ENCODE measurements around the gene ADCY3. TPM values are rescaled to one million over a fixed set of nuclear protein-coding genes. Genes with fewer than 3 reads are reported as not detected.
A peak's percentile ranks its signal among the peaks of the same experiment; 100 is the strongest.
"Not testable (repeated sequence)": the region's sequence is repeated elsewhere in the genome, so short reads cannot be mapped to it uniquely, and the experiment has no call there.

ADCY3 gene
- total and polyA plus RNA-seq, 2 experiments from 2014 or later, result 9.1 to 47.4 TPM

DNA sequence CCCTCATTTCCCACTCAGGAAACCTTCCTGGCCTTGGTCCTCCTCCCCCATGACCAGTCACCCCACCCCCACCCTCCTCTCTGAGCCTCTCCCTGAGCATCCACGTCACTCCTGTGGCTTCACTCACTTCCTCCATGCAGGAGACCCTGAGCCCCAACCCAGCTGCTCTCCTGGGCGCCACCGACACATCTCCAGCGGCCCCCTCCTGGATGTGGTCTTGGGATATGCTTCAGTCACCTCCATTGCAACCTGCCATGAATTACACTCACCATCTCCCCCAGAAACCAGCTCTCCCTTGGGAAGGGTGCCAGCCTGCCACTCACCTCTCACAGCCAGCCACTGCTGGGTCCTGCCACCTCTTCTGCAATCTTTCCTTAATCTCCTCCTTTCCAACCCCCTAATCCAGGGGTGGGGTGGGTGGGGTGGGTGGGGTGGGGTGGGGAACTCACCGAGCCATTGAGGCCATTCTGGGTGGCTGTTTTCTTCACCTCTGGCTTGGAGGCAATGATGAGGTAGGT lies 82.0 kb downstream of the ADCY3 start:
- no peaks in the 10 kb centered on the region for H3K79me2 ChIP-seq (ENCODE audit: insufficient read depth)
- 0 out of 2 replicates have a peak, but pooled peaks cover 7% of the 10 kb centered on the region for H3K4me1 ChIP-seq (ENCODE audit: insufficient read depth)
- H3K36me3 ChIP-seq (ENCODE audit: low read depth), result no peaks in the 10 kb centered on the region; the same call in 1 of the 2 replicates
- H4K20me1 ChIP-seq (ENCODE audit: insufficient read depth), result no peaks in the 10 kb centered on the region
- H3F3A ChIP-seq (ENCODE audit: insufficient read depth), result no peaks in the 10 kb centered on the region
- TF ChIP-seq EZH2 (IDR thresholded peaks at IDR 0.05; ENCODE audit: insufficient read depth, poor library complexity, severe bottlenecking) (no peak), EZH2phosphoT487 (IDR thresholded peaks at IDR 0.05; ENCODE audit: insufficient read depth, low read depth) (no peak)
- no peak for DNase-seq
- no peak overlapping the region for H3K9ac ChIP-seq
- H3K9me2 ChIP-seq (ENCODE audit: insufficient read depth), result no peaks in the 10 kb centered on the region
- H3K27ac ChIP-seq, result no peak overlapping the region
- H3K27me3 ChIP-seq (replicated peaks; ENCODE audit: insufficient read depth), result no peaks in the 10 kb centered on the region
- no peak overlapping the region for H2AFZ ChIP-seq
- no peak overlapping the region for H3K4me3 ChIP-seq
- H3K9me3 ChIP-seq (ENCODE audit: low read depth), result no peaks in the 10 kb centered on the region
- WGBS, 2 experiments (ENCODE audit: low coverage in 1 of 2, low lambda C conversion rate in 2 of 2, missing lambda C conversion rate in 2 of 2), result 96% methylated on average over 4 to 5 of the region's 5 CpGs
- in situ Hi-C loops (cut with MboI), result loop anchor here (25.0 kb wide), 1 partner anchor 299 kb away; no protein-coding TSS in a partner anchor
- no peak overlapping the region for H3K4me2 ChIP-seq (ENCODE audit: unreplicated experiment)

DNA sequence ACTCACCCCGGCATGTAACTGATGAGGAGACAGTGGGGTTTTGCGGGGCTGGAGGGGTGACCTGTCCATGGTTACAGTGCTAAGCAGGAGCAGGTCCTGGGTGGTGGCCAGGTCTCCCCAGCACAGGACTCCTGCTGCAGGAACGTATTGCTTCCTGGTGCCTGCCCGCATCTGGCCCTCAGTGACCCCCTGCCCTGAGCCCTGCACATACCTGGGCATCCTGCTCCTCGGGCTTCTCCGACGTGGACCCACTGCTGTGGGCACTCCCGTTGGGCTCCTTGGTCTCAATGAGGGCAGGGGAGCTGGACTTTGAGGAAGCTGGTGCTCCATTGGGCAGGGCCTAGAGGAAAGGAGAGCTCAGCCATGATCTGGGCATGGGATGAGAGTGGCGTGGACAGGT lies 83.3 kb downstream of the ADCY3 start:
- 0 out of 2 replicates have a peak, but pooled peaks cover 7% of the 10 kb centered on the region for H3K4me1 ChIP-seq (ENCODE audit: insufficient read depth)
- no peaks in the 10 kb centered on the region for H3K27me3 ChIP-seq (replicated peaks; ENCODE audit: insufficient read depth)
- H3K4me2 ChIP-seq (ENCODE audit: unreplicated experiment), result no peak overlapping the region
- no peak for DNase-seq
- H3F3A ChIP-seq (ENCODE audit: insufficient read depth), result no peaks in the 10 kb centered on the region
- in situ Hi-C loops (cut with MboI), result loop anchor here (25.0 kb wide), 1 partner anchor 301 kb away; no protein-coding TSS in a partner anchor
- no peaks in the 10 kb centered on the region for H3K9me3 ChIP-seq (ENCODE audit: low read depth)
- no peak overlapping the region for H3K4me3 ChIP-seq
- no peak overlapping the region for H3K27ac ChIP-seq
- no peaks in the 10 kb centered on the region for H3K79me2 ChIP-seq (ENCODE audit: insufficient read depth)
- no peak overlapping the region for H3K9ac ChIP-seq
- H3K9me2 ChIP-seq (ENCODE audit: insufficient read depth), result no peaks in the 10 kb centered on the region
- 87 to 89% methylated on average over 9 of the region's 9 CpGs for WGBS, 2 experiments (ENCODE audit: low coverage in 1 of 2, low lambda C conversion rate in 2 of 2, missing lambda C conversion rate in 2 of 2)
- no peaks in the 10 kb centered on the region; the same call in 1 of the 2 replicates for H3K36me3 ChIP-seq (ENCODE audit: low read depth)
- H4K20me1 ChIP-seq (ENCODE audit: insufficient read depth), result no peaks in the 10 kb centered on the region
- H2AFZ ChIP-seq, result no peak overlapping the region
- no peak for TF ChIP-seq EZH2phosphoT487 (IDR thresholded peaks at IDR 0.05; ENCODE audit: insufficient read depth, low read depth)
- no peak for TF ChIP-seq EZH2 (IDR thresholded peaks at IDR 0.05; ENCODE audit: insufficient read depth, poor library complexity, severe bottlenecking)

DNA sequence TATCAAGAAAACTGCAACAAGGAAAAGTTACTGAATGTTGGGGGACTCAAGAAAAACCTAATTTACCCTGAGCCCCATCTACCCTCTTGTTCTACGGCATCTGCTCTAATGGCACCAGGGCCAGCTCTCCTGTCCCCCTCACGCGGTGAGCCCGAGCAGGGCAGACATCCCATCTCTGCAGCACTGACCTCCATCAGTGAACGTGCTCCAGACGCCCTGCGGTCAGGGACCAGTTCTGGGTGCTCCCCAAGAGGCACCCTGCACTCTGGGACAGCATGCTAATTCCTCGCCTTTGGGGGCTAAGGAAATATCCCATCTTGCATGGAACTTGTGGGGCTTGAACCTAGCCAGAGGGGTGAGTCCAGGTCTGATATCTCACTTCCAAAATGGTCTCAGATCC lies 83.8 kb downstream of the ADCY3 start:
- Histone ChIP-seq H3F3A (ENCODE audit: insufficient read depth) (no peaks in the 10 kb centered on the region), H3K27me3 (replicated peaks; ENCODE audit: insufficient read depth) (no peaks in the 10 kb centered on the region), H3K9me2 (ENCODE audit: insufficient read depth) (no peaks in the 10 kb centered on the region), H3K36me3 (ENCODE audit: low read depth) (no peaks in the 10 kb centered on the region; the same call in 1 of the 2 replicates), H3K4me1 (ENCODE audit: insufficient read depth) (0 out of 2 replicates have a peak, but pooled peaks cover 7% of the 10 kb centered on the region), H3K9ac (no peak overlapping the region), H3K9me3 (ENCODE audit: low read depth) (no peaks in the 10 kb centered on the region), H3K4me3 (no peak overlapping the region), H3K4me2 (ENCODE audit: unreplicated experiment) (no peak overlapping the region), H4K20me1 (ENCODE audit: insufficient read depth) (no peaks in the 10 kb centered on the region), H2AFZ (no peak overlapping the region), H3K27ac (no peak overlapping the region), H3K79me2 (ENCODE audit: insufficient read depth) (no peaks in the 10 kb centered on the region)
- no peak for DNase-seq
- in situ Hi-C loops (cut with MboI), result loop anchor here (25.0 kb wide), 1 partner anchor 301 kb away; no protein-coding TSS in a partner anchor
- WGBS, 2 experiments (ENCODE audit: low coverage in 1 of 2, low lambda C conversion rate in 2 of 2, missing lambda C conversion rate in 2 of 2), result 97 to 100% methylated on average over 8 of the region's 8 CpGs
- no peak for TF ChIP-seq EZH2 (IDR thresholded peaks at IDR 0.05; ENCODE audit: insufficient read depth, poor library complexity, severe bottlenecking)
- TF ChIP-seq EZH2phosphoT487 (IDR thresholded peaks at IDR 0.05; ENCODE audit: insufficient read depth, low read depth), result no peak

DNA sequence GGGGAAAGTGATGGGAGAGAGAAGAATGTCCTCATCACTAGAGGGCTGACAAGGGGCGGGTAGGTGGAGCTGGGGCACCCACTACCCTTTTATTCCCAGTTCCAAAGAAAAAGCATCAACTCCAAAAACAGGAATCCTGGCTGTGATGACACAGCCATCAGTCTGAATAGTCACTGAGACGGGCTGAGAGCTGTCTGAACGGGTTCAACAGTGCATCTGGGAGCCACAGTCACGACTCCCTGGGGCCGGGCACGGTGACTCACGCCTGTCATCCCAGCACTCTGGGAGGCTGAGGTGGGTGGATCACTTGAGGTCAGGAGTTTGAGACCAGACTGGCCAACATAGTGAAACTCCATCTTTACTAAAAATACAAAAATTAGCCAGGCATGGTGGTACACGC lies 84.6 kb downstream of the ADCY3 start:
- not testable (repeated sequence) for H3K9me3 ChIP-seq (ENCODE audit: low read depth); H3F3A ChIP-seq (ENCODE audit: insufficient read depth); H3K4me1 ChIP-seq (ENCODE audit: insufficient read depth); H2AFZ ChIP-seq; H3K9me2 ChIP-seq (ENCODE audit: insufficient read depth); H3K27ac ChIP-seq; H3K27me3 ChIP-seq (replicated peaks; ENCODE audit: insufficient read depth); H3K4me3 ChIP-seq; H3K9ac ChIP-seq; H3K79me2 ChIP-seq (ENCODE audit: insufficient read depth); H4K20me1 ChIP-seq (ENCODE audit: insufficient read depth); H3K36me3 ChIP-seq (ENCODE audit: low read depth); H3K4me2 ChIP-seq (ENCODE audit: unreplicated experiment)
- in situ Hi-C loops (cut with MboI), result loop anchor here (25.0 kb wide), 1 partner anchor 302 kb away; no protein-coding TSS in a partner anchor
- whole genome bisulfite sequencing, 2 experiments (ENCODE audit: low coverage in 1 of 2, low lambda C conversion rate in 2 of 2, missing lambda C conversion rate in 2 of 2), result 21 to 37% methylated on average over 7 to 8 of the region's 8 CpGs
- peak; percentile 77 for DNase-seq

Measured in GM23248 (cell line).